ENCODE measurements around the gene TMED4.

DNA sequence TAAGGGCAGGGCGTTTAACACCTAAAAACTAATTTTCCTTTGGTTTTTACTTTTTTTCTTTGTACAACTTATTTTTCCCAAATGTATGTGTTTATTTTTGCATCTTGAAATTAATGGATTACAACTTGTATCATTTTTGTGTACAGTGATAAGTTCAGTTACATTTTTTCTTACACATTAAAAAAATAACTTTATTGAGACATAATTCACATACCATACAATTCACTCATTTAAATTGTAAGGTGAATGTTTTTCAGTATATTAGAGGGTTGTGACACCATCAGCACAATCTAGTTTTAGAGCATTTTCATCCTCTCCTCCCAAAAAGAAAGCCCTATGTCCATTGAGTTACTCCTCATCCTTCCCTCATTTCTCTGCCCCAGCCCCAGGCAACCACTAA, 36.0 kb upstream of the TMED4 start:
- TF ChIP-seq, protein P1, sequence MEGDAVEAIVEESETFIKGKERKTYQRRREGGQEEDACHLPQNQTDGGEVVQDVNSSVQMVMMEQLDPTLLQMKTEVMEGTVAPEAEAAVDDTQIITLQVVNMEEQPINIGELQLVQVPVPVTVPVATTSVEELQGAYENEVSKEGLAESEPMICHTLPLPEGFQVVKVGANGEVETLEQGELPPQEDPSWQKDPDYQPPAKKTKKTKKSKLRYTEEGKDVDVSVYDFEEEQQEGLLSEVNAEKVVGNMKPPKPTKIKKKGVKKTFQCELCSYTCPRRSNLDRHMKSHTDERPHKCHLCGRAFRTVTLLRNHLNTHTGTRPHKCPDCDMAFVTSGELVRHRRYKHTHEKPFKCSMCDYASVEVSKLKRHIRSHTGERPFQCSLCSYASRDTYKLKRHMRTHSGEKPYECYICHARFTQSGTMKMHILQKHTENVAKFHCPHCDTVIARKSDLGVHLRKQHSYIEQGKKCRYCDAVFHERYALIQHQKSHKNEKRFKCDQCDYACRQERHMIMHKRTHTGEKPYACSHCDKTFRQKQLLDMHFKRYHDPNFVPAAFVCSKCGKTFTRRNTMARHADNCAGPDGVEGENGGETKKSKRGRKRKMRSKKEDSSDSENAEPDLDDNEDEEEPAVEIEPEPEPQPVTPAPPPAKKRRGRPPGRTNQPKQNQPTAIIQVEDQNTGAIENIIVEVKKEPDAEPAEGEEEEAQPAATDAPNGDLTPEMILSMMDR (CRISPR knock-in tag; IDR thresholded peaks at IDR 0.05): no peak
- no peak for TF ChIP-seq RAD51 (IDR thresholded peaks at IDR 0.05; ENCODE audit: borderline replicate concordance)
